ENCODE data around the gene RPL38. TPM values are rescaled to one million over a fixed set of nuclear protein-coding genes. Genes with fewer than 3 reads are reported as not detected.

The RPL38 gene
- total RNA-seq = 1,000 to 10,000 TPM; 1,434 to 1,464 TPM

- CTCF ChIA-PET = interaction anchor here (0.5 to 1.9 kb wide), 8 partner anchors 10 to 678 kb away, joined by 3 to 6 read pairs (median 3); partner anchors contain the start of gene TTYH2
- POLR2A ChIA-PET = interaction anchor here (0.5 to 1.9 kb wide), 5 partner anchors 8 to 548 kb away, joined by 3 to 9 read pairs (median 6); partner anchors contain the start of gene TTYH2
Measured at GRCh38 chr17:74203439-74204240, at the start of gene RPL38. Gene RPL38 (plus strand): TSS chr17:74203678. CDS start chr17:74203956, 278 bp downstream.

GRCh38 chr17:74153821-74154430, 49.6 kb upstream of the RPL38 start:
- ChIA-PET CTCF (no interaction called here), POLR2A (no interaction called here)

GRCh38 chr17:74156878-74157277, 46.6 kb upstream of the RPL38 start:
- ChIA-PET CTCF (no interaction called here), POLR2A (no interaction called here)

DNA sequence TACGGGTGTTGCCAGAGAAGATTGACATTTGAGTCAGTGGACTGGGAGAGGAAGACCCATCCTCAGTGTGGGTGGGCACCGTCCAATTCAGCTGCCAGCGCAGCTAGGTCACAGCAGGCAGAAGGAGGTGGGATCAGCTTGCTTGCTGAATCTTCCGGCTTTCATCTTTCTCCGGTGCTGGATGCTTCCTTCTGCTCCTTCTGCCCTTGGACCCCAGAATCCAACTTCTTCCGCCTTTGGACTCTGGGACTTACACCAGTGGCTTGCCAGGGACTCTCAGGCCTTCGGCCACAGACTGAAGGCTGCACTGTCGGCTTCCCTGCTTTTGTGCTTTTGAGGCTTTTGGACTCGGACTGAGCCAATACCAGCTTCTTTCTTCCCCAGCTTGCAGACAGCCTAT, 46.1 kb upstream of the RPL38 start:
- POLR2A ChIA-PET = no interaction called here
- CTCF ChIA-PET = no interaction called here

GRCh38 chr17:74158761-74159160, 44.7 kb upstream of the RPL38 start:
- CTCF ChIA-PET = no interaction called here
- POLR2A ChIA-PET = no interaction called here

- POLR2A ChIA-PET = no interaction called here
Measured at GRCh38 chr17:74159226-74159840, 44.1 kb upstream of the RPL38 start.

DNA sequence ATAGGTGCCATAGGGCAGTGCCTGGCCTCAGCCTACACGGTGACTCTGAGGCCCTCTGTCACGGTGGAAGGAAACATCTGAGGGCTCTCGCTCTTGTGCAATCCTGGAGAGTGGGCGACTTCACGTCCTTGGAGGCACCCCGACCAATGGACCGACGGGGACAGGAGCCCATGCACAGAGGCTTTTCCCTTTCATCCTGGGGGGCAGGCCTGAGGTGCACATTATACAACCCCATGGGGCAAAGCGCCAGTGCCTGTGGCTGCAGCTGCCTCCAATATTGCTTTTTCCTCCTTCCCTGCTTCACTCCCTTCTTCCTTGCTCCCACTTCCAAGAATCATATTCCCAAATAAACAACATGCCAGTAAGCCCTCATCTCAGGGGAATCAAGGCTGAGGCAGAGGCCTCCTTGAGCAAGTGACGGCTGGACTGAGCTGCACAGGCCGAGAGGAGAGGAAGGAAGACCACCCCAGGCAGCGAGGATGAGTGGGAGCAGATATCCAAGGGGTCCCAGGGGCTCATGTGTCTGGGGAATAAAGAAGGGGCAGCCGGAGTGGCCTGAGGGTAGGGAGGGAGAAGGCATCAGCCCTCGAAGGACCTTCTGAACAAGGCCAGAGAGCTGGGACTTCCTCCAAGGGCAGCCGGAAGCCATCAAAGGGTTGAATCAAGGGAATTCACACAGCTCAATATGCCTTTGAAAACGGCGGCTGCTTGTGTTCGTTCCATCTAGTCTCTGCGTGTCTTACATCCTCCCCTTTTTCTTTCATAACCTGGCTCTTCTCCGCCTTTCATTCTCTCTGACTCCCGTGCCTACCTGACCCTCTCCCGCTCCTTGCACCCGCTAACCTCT, 42.6 kb upstream of the RPL38 start:
- POLR2A ChIA-PET = interaction anchor here (0.5 kb wide), 1 partner anchor 13 kb away, joined by 3 read pairs; no protein-coding TSS in a partner anchor
- CTCF ChIA-PET = no interaction called here

More at GRCh38 chr17:74159226-74159840, 44.1 kb upstream of the RPL38 start:
- CTCF ChIA-PET = no interaction called here

GRCh38 chr17:74161503-74161875, 42.0 kb upstream of the RPL38 start:
- ChIA-PET POLR2A (interaction anchor here (0.5 kb wide), 1 partner anchor 14 kb away, joined by 3 read pairs; no protein-coding TSS in a partner anchor), CTCF (no interaction called here)

GRCh38 chr17:74163271-74163821, 40.1 kb upstream of the RPL38 start:
- POLR2A ChIA-PET = no interaction called here
- CTCF ChIA-PET = interaction anchor here (1.3 kb wide), 1 partner anchor 12 kb away, joined by 3 read pairs; no protein-coding TSS in a partner anchor

- CTCF ChIA-PET = interaction anchor here (1.3 kb wide), 1 partner anchor 12 kb away, joined by 3 read pairs; no protein-coding TSS in a partner anchor
- POLR2A ChIA-PET = no interaction called here
Measured at GRCh38 chr17:74163836-74164235, 39.6 kb upstream of the RPL38 start.

- ChIA-PET POLR2A (no interaction called here), CTCF (interaction anchor here (0.6 kb wide), 1 partner anchor 1445 kb away, joined by 4 read pairs; no protein-coding TSS in a partner anchor)
Measured at GRCh38 chr17:74164446-74165045, 38.9 kb upstream of the RPL38 start.

DNA sequence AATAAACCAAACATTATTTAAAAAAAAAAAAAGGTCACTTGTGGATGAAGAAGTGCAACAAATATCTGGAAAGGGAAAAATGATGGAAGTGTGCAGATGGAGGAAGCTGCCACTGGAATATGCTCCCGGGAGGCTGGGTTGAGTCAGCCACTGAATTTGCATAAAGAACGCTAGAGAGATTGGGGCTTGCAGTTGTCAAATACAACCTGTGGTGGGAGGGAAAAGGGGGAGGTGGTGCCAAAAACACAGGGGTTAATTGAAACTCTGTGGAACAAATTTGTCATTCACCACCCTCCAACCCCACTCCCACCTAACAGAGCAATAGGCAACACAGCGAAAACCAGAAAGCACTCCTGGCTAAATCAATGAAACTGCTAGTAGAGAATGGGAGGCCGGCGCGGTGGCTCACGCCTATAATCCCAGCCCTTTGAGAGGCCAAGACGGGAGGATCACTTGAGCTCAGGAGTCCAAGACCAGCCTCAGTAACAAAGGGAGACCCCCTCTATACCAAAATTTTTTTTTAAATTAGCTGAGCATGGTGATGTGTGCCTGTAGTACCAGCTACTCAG, 37.6 kb upstream of the RPL38 start:
- POLR2A ChIA-PET = no interaction called here
- CTCF ChIA-PET = no interaction called here

GRCh38 chr17:74170924-74171323, 32.6 kb upstream of the RPL38 start:
- ChIA-PET POLR2A (no interaction called here), CTCF (no interaction called here)

- CTCF ChIA-PET = no interaction called here
- POLR2A ChIA-PET = no interaction called here
Measured at GRCh38 chr17:74172700-74173099, 30.8 kb upstream of the RPL38 start.

DNA sequence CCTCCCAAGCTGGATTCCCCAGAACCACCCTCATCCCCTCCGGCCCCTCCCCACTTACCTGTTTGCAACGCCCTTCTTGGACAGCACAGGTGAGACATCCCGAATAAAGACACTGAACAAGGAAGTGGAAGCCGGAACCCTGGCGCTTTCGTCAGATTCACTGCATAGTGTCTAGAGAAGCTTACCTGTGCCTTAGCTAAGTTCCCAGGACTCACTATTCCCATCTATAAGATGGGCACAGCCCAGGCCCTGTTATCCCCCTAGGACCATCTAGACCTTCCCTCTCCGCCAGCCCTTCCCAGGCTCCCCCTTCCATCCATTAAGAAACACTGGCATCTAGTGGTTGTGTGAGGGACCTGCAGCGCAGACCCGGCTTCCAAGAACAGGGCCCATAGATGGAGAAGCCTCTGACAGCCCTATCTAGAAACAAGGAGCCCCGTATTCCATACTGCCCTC, 26.9 kb upstream of the RPL38 start:
- CTCF ChIA-PET = interaction anchor here (0.9 to 2.0 kb wide), 3 partner anchors 13 to 23 kb away, joined by 3 to 6 read pairs (median 3); no protein-coding TSS in a partner anchor
- POLR2A ChIA-PET = no interaction called here

GRCh38 chr17:74177018-74177450, 26.4 kb upstream of the RPL38 start:
- ChIA-PET CTCF (interaction anchor here (0.9 to 2.0 kb wide), 3 partner anchors 13 to 22 kb away, joined by 3 to 6 read pairs (median 3); no protein-coding TSS in a partner anchor), POLR2A (no interaction called here)

DNA sequence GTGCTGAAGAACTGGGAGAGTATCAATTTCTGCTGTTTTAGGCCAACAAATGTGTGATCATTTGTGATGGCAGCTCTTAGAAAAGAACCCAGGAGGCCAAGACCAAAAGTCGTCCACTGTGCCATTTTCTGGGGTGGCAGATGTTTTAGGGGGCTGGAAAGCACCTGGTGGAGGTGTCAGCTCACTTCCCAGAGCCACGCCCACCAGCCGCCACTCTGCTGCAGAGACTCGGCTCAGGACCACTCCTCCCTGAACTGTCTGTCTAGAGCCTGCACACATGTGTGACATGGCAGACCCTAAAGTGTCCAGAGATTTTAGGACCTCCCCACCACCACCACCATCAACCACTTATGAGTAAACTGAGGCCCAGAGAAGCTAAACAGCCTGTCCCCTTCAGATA, 23.9 kb upstream of the RPL38 start:
- ChIA-PET CTCF (no interaction called here), POLR2A (no interaction called here)

GRCh38 chr17:74180336-74180735, 23.1 kb upstream of the RPL38 start:
- POLR2A ChIA-PET = no interaction called here
- CTCF ChIA-PET = no interaction called here

Measured in activated CD8-positive, alpha-beta memory T cell treated with anti-CD3 and anti-CD28 coated beads for 36 hours (primary cell).